Transverse colon (tissue), 4 donors: ENCODE results near the gene CFAP299. TPM values are rescaled to one million over a fixed set of nuclear protein-coding genes. Genes with fewer than 3 reads are reported as not detected.

Experiments
- DNase-seq: peaks from one replicate; pipeline ENCODE4 v3.0.0-alpha.2; 2019
- H3K27ac ChIP-seq, 4 donors: fragments of 200-600 bp; sonication (generic); 2 replicates each; pipeline ENCODE4 v1.5.1; 2016 to 2018; ENCODE audit warnings: inconsistent platforms in 4 of 4
- H3K27me3 ChIP-seq: fragments of 200-600 bp; sonication (generic); 2 replicates; pipeline ENCODE4 v1.5.1; 2017; ENCODE audit warnings: inconsistent platforms
- H3K36me3 ChIP-seq, 4 donors: fragments of 200-600 bp; sonication (generic); 2 replicates each; pipeline ENCODE4 v1.5.1; 2017 to 2019; ENCODE audit warnings: inconsistent platforms in 4 of 4
- H3K4me1 ChIP-seq, 4 donors: fragments of 200-600 bp; sonication (generic); 2 replicates each; pipeline ENCODE4 v1.5.1; 2017 to 2020; ENCODE audit warnings: inconsistent platforms in 4 of 4
- H3K4me3 ChIP-seq, 4 donors: fragments of 200-600 bp; sonication (generic); 1 replicate in 1 of 4; 2 replicates in 3 of 4; pipeline versions ENCODE4 v1.5.1 to v1.6.1; 2017 to 2019; ENCODE audit warnings: inconsistent platforms in 4 of 4
- H3K9me3 ChIP-seq, 2 donors: fragments of 200-600 bp; sonication (generic); 2 replicates each; pipeline ENCODE4 v1.5.1; 2017 to 2019; ENCODE audit warnings: inconsistent platforms in 2 of 2
- CTCF ChIP-seq, 5 experiments: fragments of 200-600 bp in 3 of 5; fragments of 450-650 bp in 2 of 5; sonication (generic) in 3 of 5; IDR thresholded peaks; 1 replicate in 2 of 5; 2 replicates in 3 of 5; pipeline ENCODE4 v1.5.1; 2016 to 2017; ENCODE audit warnings: antibody characterized with exemption in 5 of 5, inconsistent platforms in 3 of 5, mild to moderate bottlenecking in 2 of 5, moderate library complexity in 1 of 5
- EP300 ChIP-seq: sonication (generic); formaldehyde crosslinking; IDR thresholded peaks from one replicate; pipeline ENCODE4 v1.6.1; 2017; ENCODE audit warnings: antibody characterized with exemption, low read depth
- POLR2A ChIP-seq: fragments of 450-650 bp; IDR thresholded peaks from one replicate; pipeline ENCODE4 v1.6.1; 2016; ENCODE audit warnings: antibody characterized with exemption, mild to moderate bottlenecking, moderate library complexity
- POLR2AphosphoS5 ChIP-seq, 3 donors: sonication (generic); formaldehyde crosslinking; IDR thresholded peaks; one replicate each; pipeline ENCODE4 v1.6.1; 2016; ENCODE audit warnings: antibody characterized with exemption in 3 of 3
- WGBS, 2 donors: methylation state at CpG; one replicate each; pipeline ENCODE4 v1.1.5; 2018; ENCODE audit warnings: low coverage in 1 of 2; 5-methylcytosine and 5-hydroxymethylcytosine counted together
- in situ Hi-C, 4 donors: fragments of 200-750 bp; cut with MboI; loops; one replicate each; pipeline versions ENCODE4 v1.15.0 to v1.15.1; 2017; ENCODE audit warnings: low sequenced_read_pairs in 3 of 4, low pct_ligation_motif_present in 1 of 4, low pct_unique_long_range_greater_than_20kb in 1 of 4
- intact Hi-C: fragments of 100-400 bp; cut with DNase I; formaldehyde crosslinking; loops from one replicate; pipeline ENCODE4 v1.15.1; 2023; ENCODE audit warnings: low total_unique reads
- total RNA-seq, 4 donors: library from RNA; depleted of rRNA; stranded (reverse); fragments of >200 nt; gene quantifications; one replicate each; pipeline ENCODE4 v1.1.0, GENCODE V29; 2016

The CFAP299 gene
- total RNA-seq, 4 donors from 2014 or later: not detected

GRCh38 chr4:80948141-80948540 lies 612.6 kb downstream of the CFAP299 start:
- intact Hi-C loops: no loop called here
- no peak for TF ChIP-seq CTCF (IDR thresholded peaks at IDR 0.05)
- TF ChIP-seq POLR2AphosphoS5 (IDR thresholded peaks at IDR 0.05): no peak
- TF ChIP-seq EP300: no peak
- TF ChIP-seq POLR2A: no peak
- 45 to 75% methylated on average over 1 of the region's 1 CpG for WGBS, 2 donors
- no peaks in the 10 kb centered on the region for H3K27me3 ChIP-seq
- no peak for DNase-seq
- H3K9me3 ChIP-seq: no peaks in the 10 kb centered on the region
- in situ Hi-C loops: no loop called here
- no peaks in the 10 kb centered on the region for H3K36me3 ChIP-seq
- H3K4me3 ChIP-seq: no peak overlapping the region
- H3K27ac ChIP-seq: no peak overlapping the region
- H3K4me1 ChIP-seq: no peaks in the 10 kb centered on the region

- intact Hi-C loops: no loop called here
- Histone ChIP-seq H3K9me3 (no peaks in the 10 kb centered on the region), H3K4me3 (no peak overlapping the region), H3K27me3 (no peaks in the 10 kb centered on the region), H3K4me1 (no peaks in the 10 kb centered on the region), H3K27ac (no peak overlapping the region), H3K36me3 (no peaks in the 10 kb centered on the region)
- no peak for DNase-seq
- TF ChIP-seq POLR2A: no peak
- no peak for TF ChIP-seq CTCF (IDR thresholded peaks at IDR 0.05)
- no peak for TF ChIP-seq EP300
- TF ChIP-seq POLR2AphosphoS5 (IDR thresholded peaks at IDR 0.05): no peak
- in situ Hi-C loops: no loop called here
Observed at GRCh38 chr4:80948995-80949394, 613.5 kb downstream of the CFAP299 start.

- no peaks in the 10 kb centered on the region for H3K9me3 ChIP-seq
- in situ Hi-C loops: no loop called here
- DNase-seq: no peak
Observed at GRCh38 chr4:80956421-80956820, 620.9 kb downstream of the CFAP299 start.

GRCh38 chr4:80963051-80963450 lies 627.5 kb downstream of the CFAP299 start:
- WGBS, 2 donors: 54 to 69% methylated on average over 2 of the region's 2 CpGs
- Histone ChIP-seq H3K27ac (no peak overlapping the region), H3K9me3 (no peaks in the 10 kb centered on the region), H3K36me3 (no peaks in the 10 kb centered on the region), H3K27me3 (no peaks in the 10 kb centered on the region), H3K4me1 (no peaks in the 10 kb centered on the region), H3K4me3 (no peak overlapping the region)
- in situ Hi-C loops (no loop called here), intact Hi-C loops (no loop called here)
- TF ChIP-seq CTCF (IDR thresholded peaks at IDR 0.05): no peak
- no peak for TF ChIP-seq POLR2A
- TF ChIP-seq EP300: no peak
- TF ChIP-seq POLR2AphosphoS5 (IDR thresholded peaks at IDR 0.05): no peak
- no peak for DNase-seq

More at GRCh38 chr4:80956421-80956820, 620.9 kb downstream of the CFAP299 start:
- Histone ChIP-seq H3K4me3 (no peak overlapping the region), H3K36me3 (no peaks in the 10 kb centered on the region), H3K27me3 (no peaks in the 10 kb centered on the region), H3K27ac (no peak overlapping the region), H3K4me1 (no peaks in the 10 kb centered on the region)
- 88 to 100% methylated on average over 2 to 3 of the region's 3 CpGs for WGBS, 2 donors
- intact Hi-C loops: no loop called here
- no peak for TF ChIP-seq POLR2A

- in situ Hi-C loops: no loop called here
Observed at GRCh38 chr4:80967346-80967745, 631.8 kb downstream of the CFAP299 start.

More at GRCh38 chr4:80967346-80967745, 631.8 kb downstream of the CFAP299 start:
- H3K27ac ChIP-seq: no peak overlapping the region
- no peaks in the 10 kb centered on the region for H3K4me1 ChIP-seq
- TF ChIP-seq CTCF (IDR thresholded peaks at IDR 0.05): no peak
- TF ChIP-seq EP300: no peak
- TF ChIP-seq POLR2AphosphoS5 (IDR thresholded peaks at IDR 0.05): no peak
- TF ChIP-seq POLR2A: no peak
- H3K36me3 ChIP-seq: no peaks in the 10 kb centered on the region
- no peaks in the 10 kb centered on the region for H3K9me3 ChIP-seq
- H3K4me3 ChIP-seq: no peak overlapping the region
- no peaks in the 10 kb centered on the region for H3K27me3 ChIP-seq
- WGBS, 2 donors: 86 to 100% methylated on average over 3 to 4 of the region's 4 CpGs
- intact Hi-C loops: no loop called here
- DNase-seq: no peak
